ENCODE measurements around the gene FLT4.

FLT4 gene

DNA sequence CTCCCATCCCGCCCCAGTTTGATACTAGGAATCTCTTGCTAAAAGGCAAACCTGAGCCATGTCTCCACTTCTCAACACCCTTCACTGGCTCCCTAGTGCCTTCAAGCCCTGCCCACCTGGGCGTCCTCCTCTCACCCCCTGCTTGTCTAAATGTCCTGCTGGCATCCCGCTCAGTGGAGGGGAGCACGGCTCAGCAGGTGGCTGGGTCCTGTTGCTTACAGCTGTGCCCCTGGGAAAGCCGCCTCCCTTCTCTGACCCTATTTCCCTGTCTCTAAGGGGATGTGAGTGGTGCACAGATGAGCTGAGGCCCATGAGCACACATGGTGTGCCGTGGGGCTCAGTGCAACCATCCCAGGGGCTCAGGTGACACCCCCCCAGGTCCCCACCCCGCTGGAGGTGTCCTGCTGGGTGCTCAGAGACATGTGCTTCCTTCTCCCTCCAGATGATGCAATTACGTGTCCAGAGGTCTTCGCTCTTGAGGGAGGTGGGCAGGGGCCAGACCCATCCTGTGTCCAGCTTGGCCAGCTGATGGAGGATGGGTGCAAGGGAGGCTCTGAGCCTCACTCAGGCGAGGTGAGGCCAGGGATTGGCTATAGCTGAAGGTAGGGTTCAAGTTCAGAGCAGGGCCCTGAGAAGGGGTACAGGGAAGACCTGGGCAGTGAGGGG, 24.1 kb downstream of the FLT4 start:
- DNase-seq, result no peak

DNA sequence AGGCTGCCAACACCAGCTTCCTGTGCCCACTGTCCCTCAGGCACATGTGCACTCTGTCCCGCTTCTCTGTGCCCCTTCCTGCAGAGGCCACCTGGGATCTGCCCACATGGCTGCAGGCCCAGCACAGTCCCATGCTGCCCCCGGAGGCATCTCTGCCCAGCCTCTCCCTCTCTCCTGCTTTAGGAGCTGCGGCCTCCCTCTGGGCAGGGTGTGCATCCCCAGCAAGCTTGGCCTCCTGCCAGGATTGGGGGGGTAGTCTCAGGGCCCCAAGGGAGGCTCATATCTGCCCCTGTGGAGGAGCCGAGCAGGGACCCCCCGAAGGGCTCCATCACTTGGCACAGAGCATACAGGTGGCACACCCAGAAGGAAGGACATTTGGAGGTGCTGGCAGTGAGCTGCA, 24.8 kb downstream of the FLT4 start:
- no peak for DNase-seq

- DNase-seq, result no peak
These were observed 25.6 kb downstream of the FLT4 start for GRCh38 chr5:180623844-180624243.

DNA sequence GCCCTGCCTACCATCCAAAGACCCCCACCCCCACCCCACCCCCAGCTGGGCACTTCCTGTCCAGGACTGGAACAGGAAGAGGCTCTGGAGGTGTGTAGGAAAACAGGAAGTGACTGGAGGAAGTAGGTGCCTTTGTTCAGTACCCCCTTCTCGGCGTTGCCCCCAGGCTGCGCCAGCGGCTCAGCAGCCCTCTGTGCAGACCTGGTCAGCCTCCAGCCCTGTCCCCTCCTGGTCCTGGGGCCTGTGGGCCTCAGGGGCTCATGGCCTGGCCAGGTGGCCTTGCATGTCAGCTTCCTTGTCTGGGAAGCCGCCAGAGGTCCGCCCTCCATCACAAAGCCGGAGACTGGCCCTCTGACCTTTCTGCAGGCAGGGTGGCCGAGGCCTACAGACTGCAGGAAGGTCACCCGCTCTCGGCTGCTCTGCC, 26.0 kb downstream of the FLT4 start:
- DNase-seq, result no peak

DNA sequence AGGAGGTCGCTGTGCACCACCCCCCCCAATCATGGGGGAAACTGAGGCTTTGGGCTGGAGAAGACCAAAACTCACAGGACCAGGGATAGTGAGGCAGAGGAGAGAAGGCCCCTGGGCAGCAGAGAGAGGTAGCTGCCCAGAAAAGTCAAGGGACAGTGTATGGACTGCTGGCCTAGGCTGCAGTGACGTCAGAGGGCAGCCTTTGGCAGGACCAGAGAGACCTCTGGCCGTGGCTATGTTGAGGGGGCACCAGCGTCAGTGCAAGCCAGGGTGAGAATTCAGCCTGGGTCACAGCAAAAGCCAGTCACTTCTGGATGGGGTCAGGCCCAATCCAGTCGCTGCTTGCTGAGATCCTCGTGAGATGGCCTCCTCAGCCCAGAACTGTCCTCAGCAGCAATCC, 26.5 kb downstream of the FLT4 start:
- no peak for DNase-seq

DNA sequence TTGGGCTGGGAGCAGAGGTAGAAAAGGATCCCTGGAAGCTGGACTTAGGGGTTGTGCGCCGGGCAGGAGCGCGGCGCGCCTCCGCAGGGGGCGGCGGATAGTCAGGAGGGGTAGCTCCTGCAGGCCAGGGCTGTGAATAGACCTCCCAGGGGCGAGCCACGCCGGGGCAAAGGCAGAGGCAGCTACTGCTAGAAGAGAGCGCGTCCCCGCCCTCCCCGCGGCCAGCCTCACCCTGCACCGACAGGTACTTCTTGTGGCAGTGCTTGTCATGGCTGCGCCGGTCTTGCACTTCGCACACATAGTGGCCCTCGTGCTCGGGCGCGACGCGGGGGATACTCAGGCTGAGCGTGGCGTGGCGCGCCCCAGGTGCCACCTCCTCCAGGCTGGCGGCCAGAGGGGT, 28.1 kb downstream of the FLT4 start:
- no peak for DNase-seq

GRCh38 chr5:180620014-180620413, 29.4 kb downstream of the FLT4 start:
- no peak for DNase-seq

DNA sequence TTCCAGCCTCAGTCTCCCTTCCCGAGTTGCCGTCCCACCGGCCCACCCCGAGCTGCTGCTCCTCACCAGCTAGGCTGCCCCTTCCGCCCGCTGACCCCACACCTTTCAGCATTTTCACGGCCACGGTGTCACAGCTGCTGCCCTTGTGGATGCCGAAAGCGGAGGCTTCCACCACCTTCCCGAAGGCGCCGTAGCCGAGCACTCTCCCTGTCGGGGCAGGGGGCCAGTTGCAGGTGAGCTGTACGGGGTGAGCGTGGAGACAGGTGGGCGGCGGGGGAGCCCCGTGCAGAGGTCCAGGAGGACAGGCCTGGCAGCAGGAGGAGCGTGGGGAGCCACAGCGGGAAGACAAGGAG, 29.9 kb downstream of the FLT4 start:
- DNase-seq, result no peak

- no peak for DNase-seq
These were observed 30.4 kb downstream of the FLT4 start for GRCh38 chr5:180618829-180619562.

DNA sequence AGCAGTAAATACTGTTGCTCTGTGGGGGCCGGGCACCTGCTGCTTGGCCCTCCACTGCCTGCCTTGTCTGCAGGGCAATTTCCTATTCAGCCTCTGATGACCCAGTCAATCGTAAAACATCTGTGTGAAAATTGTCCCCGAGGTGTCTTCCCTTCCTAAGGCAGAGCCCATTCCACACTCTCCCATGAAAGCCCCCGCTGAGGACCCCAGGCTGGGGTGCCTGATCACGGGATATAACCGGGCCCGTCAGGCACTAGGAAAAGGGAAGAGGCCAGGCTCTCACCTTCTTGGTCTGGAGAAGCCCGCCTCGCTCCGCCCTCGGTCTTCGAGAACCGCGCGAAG, 30.9 kb downstream of the FLT4 start:
- DNase-seq, result no peak

GRCh38 chr5:180613814-180614188, 35.6 kb downstream of the FLT4 start:
- no peak for DNase-seq

DNA sequence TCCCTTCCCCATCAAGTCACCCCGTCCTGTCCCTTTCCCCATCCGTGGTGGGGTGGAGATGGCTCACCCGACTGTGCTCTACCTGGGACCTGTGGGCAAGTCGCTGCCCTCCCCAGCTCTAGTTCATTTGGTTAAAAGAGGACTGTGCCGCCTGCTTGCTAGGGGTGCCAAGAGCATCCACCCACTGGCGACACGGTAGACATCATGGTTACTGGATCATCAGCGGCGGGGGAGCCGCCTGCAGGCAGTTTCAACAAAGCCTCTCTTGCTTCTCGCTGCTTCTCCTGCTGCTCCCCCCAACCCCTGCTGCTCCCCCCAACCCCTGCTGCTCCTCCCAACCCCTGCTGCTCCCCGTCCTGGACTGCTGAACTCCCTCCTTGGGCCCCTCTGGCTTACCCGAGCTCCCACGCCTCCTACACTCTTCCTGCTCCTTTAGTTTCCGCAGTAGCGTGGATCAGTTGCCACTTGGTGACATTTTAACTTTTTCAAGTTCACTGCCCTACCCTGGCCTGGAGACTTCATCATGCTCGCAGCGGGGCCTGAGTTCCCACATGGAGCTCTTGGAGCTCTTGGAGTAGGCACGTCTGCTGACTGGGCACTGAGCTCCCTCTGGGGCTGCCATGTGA, 36.1 kb downstream of the FLT4 start:
- DNase-seq, result no peak

GRCh38 chr5:180612683-180613082, 36.7 kb downstream of the FLT4 start:
- no peak for DNase-seq

- peak; percentile 43 for DNase-seq
These were observed 38.1 kb downstream of the FLT4 start for GRCh38 chr5:180611140-180611850.

DNA sequence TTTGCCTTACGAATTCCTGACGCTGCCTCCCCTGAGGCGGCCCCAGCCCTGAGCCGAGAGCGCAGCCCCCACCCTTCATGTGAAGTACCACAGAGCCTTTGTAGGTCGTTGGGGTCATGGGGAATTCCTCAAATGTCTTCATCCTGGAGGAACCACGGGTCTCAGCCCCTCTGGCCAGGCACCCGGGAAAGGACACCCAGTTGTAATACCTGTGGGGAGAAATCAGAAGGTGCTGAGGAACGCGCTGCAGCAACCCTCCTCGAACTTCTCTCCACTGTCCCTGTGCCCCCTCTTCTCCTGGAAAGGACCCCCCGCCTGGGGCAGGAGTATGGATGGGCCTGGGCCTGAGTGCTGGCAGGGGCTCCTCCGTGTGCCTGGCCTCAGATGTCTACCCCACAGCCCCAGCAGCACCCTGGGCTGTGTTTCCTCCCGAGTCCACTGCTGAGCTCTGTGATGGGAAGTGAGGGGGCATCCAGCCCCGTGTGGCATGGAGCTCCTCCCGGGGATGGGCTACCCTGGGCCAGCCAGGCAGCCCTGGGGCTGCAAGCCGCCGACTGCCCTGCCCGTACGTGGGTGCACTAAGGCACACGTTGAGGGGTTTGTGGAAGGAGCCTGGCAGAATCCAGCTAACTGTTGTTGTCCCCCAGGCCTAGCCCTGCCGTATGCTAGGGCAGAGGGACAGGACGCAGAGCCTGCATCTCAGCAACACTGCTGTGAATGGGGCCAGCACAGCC, 39.4 kb downstream of the FLT4 start:
- DNase-seq, result no peak

DNA sequence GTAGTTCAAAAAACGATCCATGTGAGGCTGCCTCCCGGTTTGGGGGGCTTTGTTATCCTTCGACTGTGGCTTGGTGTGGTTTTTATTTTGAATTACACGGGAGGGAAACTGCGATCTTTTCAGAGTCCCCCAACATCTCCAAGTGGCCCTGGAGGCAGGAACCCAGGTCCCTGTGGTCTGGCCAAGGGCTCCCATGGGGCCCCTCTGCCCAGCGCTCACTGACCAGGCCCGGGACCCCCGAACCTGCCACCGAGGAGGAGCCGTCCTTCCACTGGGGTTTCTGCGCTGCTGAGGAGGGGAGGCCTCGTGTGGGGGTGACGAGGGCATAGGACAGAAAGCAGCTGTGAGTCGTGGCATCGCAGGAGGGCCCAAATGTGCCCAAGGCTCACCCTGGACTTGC, 40.0 kb downstream of the FLT4 start:
- no peak for DNase-seq

GRCh38 chr5:180608572-180609310, 40.7 kb downstream of the FLT4 start:
- DNase-seq, result no peak

DNA sequence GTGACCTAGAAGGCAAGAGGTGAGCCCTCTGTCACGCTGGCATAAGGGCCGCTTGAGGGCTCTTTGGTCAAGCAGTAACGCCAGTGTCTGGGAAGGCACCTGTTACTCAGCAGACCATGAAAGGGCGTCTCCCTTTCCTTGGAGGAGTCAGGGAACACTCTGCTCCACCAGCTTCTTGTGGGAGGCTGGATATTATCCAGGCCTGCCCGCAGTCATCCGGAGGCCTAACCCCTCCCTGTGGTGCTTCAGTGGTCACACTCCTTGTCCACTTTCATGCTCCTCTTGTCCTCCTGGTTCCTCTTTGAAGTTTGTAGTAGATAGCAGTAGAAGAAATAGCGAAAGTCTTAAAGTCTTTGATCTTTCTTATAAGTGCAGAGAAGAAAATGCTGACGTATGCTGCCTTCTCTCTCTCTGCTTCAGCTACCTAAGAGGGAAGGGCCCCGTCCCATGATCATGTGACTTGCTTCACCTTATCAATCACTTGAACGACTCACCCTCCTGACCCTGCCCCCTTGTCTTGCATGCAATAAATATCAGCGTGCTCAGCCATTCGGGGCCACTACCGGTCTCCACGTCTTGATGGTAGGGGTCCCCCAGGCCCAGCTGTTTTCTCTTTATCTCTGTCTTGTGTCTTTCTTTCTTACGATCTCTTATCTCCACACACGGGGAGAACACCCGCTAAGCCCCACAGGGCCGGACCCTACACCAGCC, 41.4 kb downstream of the FLT4 start:
- no peak for DNase-seq

DNA sequence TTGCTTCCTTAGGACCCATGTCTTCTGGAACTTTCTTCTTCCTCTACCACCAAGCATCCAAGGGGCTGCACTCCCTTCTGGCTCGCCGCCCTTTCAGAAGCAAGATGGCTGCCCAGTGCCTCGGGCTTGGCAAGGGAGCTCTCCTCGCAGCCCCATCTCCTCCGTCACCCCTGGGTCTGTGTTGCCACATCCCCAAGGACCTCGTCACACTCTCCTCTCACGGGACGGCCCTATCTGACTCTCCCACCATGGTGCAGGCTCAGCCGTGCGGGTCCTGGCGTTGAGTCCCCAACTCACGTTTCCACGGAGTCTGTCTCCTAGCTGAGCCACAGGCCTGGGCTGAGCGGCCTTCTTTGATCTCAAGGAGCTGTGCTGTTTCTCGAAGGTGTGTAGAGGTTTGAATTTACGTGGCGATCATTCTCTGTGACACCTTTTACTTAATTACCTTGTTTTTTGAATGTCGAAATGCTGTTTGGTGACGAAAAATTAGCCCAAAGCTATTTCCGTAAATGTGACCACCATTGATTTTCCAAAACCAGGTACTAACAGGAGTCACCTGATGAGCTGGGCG, 43.1 kb downstream of the FLT4 start:
- DNase-seq, result no peak

DNA sequence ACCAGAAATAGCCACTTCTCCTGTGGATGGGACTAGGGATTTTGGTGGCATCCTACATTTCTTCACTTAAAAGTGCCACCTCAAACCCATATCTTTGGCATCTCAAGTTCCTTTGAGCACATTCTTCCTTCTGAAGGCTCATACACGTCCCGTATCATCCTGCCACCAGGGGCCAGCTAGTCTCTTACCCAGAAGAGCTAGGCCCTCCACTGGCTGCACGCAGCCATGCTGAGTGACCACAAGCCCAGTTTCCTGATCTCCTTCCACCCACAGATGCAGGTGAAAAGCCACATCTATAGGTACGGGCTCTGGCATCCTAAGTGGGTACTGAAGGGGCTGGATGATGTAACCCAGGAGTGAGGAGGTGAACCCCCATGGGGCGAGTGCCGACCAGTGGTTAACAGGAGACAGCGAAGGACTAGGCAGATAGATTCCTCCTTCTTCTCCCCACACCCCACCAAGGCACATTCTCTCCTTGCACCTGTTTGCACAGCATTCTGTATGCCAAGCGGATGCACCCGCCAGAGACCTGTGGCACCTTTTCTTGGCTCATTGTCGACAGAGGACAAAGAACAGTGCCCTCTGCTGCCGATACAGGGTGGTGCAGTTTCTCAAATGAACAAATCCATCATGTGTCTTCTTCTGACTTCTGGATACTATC, 43.7 kb downstream of the FLT4 start:
- DNase-seq, result peak; percentile 17

- DNase-seq, result no peak
These were observed 45.1 kb downstream of the FLT4 start for GRCh38 chr5:180604271-180604670.

Measured in NCI-H774 (cell line).